Uterus (tissue), 2 donors: ENCODE results near the gene FMR1NB.

Experiments
- POLR2A ChIP-seq, 2 donors: fragments of 450-650 bp; IDR thresholded peaks; one replicate each; pipeline ENCODE4 v1.6.1; 2016; ENCODE audit warnings: antibody characterized with exemption in 2 of 2, mild to moderate bottlenecking in 1 of 2, moderate library complexity in 1 of 2
- TF ChIP-seq, protein P1 (sequence below), 4 experiments: fragments of 200-600 bp in 2 of 4; fragments of 450-650 bp in 2 of 4; sonication (generic) in 2 of 4; IDR thresholded peaks; one replicate each; pipeline ENCODE4 v1.5.1; 2016 to 2019; ENCODE audit warnings: antibody characterized with exemption in 4 of 4, mild to moderate bottlenecking in 2 of 4, moderate library complexity in 1 of 4

GRCh38 chrX:148035380-148035779 is 54.2 kb downstream of the FMR1NB start:
- TF ChIP-seq, protein P1, sequence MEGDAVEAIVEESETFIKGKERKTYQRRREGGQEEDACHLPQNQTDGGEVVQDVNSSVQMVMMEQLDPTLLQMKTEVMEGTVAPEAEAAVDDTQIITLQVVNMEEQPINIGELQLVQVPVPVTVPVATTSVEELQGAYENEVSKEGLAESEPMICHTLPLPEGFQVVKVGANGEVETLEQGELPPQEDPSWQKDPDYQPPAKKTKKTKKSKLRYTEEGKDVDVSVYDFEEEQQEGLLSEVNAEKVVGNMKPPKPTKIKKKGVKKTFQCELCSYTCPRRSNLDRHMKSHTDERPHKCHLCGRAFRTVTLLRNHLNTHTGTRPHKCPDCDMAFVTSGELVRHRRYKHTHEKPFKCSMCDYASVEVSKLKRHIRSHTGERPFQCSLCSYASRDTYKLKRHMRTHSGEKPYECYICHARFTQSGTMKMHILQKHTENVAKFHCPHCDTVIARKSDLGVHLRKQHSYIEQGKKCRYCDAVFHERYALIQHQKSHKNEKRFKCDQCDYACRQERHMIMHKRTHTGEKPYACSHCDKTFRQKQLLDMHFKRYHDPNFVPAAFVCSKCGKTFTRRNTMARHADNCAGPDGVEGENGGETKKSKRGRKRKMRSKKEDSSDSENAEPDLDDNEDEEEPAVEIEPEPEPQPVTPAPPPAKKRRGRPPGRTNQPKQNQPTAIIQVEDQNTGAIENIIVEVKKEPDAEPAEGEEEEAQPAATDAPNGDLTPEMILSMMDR (IDR thresholded peaks at IDR 0.05), result no peak
- TF ChIP-seq POLR2A (IDR thresholded peaks at IDR 0.05), result no peak
